ENCODE measurements around the gene COL13A1. TPM values are rescaled to one million over a fixed set of nuclear protein-coding genes. Genes with fewer than 3 reads are reported as not detected.

The COL13A1 gene
- total and polyA plus RNA-seq, 2 donors (not counting 1 experiment from before 2014, with no cell fraction given) = 5.7 to 7.4 TPM

GRCh38 chr10:69757206-69757552 lies 44.5 kb upstream of the COL13A1 start:
- Histone ChIP-seq H3K27me3 (ENCODE audit: control insufficient read depth, insufficient read depth, low read length) (peaks cover 7% of the 10 kb centered on the region), H3K36me3 (ENCODE audit: control insufficient read depth, insufficient read depth, low read length) (no peaks in the 10 kb centered on the region), H3K9ac (ENCODE audit: insufficient read depth, low read length) (no peak overlapping the region), H3K4me2 (ENCODE audit: extremely low read depth, insufficient read depth, low read length) (no peak overlapping the region), H4K20me1 (ENCODE audit: control insufficient read depth, extremely low read depth, insufficient read depth, low read length) (no peaks in the 10 kb centered on the region), H2AFZ (ENCODE audit: low read length) (no peak overlapping the region), H3K79me2 (ENCODE audit: control insufficient read depth, insufficient read depth, low read length) (no peaks in the 10 kb centered on the region), H3K9me3 (ENCODE audit: control insufficient read depth, insufficient read depth, low read depth, low read length) (no peaks in the 10 kb centered on the region), H3K4me3 (replicated peaks in 1 of 4; ENCODE audit: control extremely low read depth in 1 of 4, insufficient read depth in 1 of 4, low read depth in 3 of 4, low read length in 4 of 4) (no peak overlapping the region), H3K4me1 (ENCODE audit: control insufficient read depth, extremely low read depth, insufficient read depth, low read length) (peaks cover 3% of the 10 kb centered on the region), H3K27ac (ENCODE audit: insufficient read depth, low read length) (no peak overlapping the region)
- no peak for DNase-seq (ENCODE audit: low read depth in 2 of 2)
- TF ChIP-seq EZH2 (IDR thresholded peaks at IDR 0.05; ENCODE audit: low read length, missing control alignments) (no peak), CTCF (conservative IDR thresholded peaks at IDR 0.05 in 1 of 2, IDR thresholded peaks at IDR 0.05 in 1 of 2; ENCODE audit: low read depth in 1 of 2, low read length in 2 of 2) (no peak)

GRCh38 chr10:69757553-69758309 lies 44.0 kb upstream of the COL13A1 start:
- no peak overlapping the region for H3K4me3 ChIP-seq (replicated peaks in 1 of 4; ENCODE audit: control extremely low read depth in 1 of 4, insufficient read depth in 1 of 4, low read depth in 3 of 4, low read length in 4 of 4)
- peaks cover 3% of the 10 kb centered on the region for H3K4me1 ChIP-seq (ENCODE audit: control insufficient read depth, extremely low read depth, insufficient read depth, low read length)
- no peak overlapping the region for H3K27ac ChIP-seq (ENCODE audit: insufficient read depth, low read length)
- H2AFZ ChIP-seq (ENCODE audit: low read length) = no peak overlapping the region
- no peak overlapping the region for H3K4me2 ChIP-seq (ENCODE audit: extremely low read depth, insufficient read depth, low read length)
- no peak overlapping the region for H3K9ac ChIP-seq (ENCODE audit: insufficient read depth, low read length)
- TF ChIP-seq CTCF (conservative IDR thresholded peaks at IDR 0.05 in 1 of 2, IDR thresholded peaks at IDR 0.05 in 1 of 2; ENCODE audit: low read depth in 1 of 2, low read length in 2 of 2) (no peak), EZH2 (IDR thresholded peaks at IDR 0.05; ENCODE audit: low read length, missing control alignments) (no peak)
- H3K79me2 ChIP-seq (ENCODE audit: control insufficient read depth, insufficient read depth, low read length) = no peaks in the 10 kb centered on the region
- peak; percentile 62 to 63 for DNase-seq (ENCODE audit: low read depth in 2 of 2)
- peaks cover 7% of the 10 kb centered on the region for H3K27me3 ChIP-seq (ENCODE audit: control insufficient read depth, insufficient read depth, low read length)
- no peaks in the 10 kb centered on the region for H3K36me3 ChIP-seq (ENCODE audit: control insufficient read depth, insufficient read depth, low read length)
- H3K9me3 ChIP-seq (ENCODE audit: control insufficient read depth, insufficient read depth, low read depth, low read length) = no peaks in the 10 kb centered on the region
- no peaks in the 10 kb centered on the region for H4K20me1 ChIP-seq (ENCODE audit: control insufficient read depth, extremely low read depth, insufficient read depth, low read length)

- no peak overlapping the region for H3K4me2 ChIP-seq (ENCODE audit: extremely low read depth, insufficient read depth, low read length)
- H3K4me3 ChIP-seq (replicated peaks in 1 of 4; ENCODE audit: control extremely low read depth in 1 of 4, insufficient read depth in 1 of 4, low read depth in 3 of 4, low read length in 4 of 4) = no peak overlapping the region
These were observed 43.4 kb upstream of the COL13A1 start for GRCh38 chr10:69758310-69758728.

More at GRCh38 chr10:69758310-69758728, 43.4 kb upstream of the COL13A1 start:
- no peak for TF ChIP-seq CTCF (conservative IDR thresholded peaks at IDR 0.05 in 1 of 2, IDR thresholded peaks at IDR 0.05 in 1 of 2; ENCODE audit: low read depth in 1 of 2, low read length in 2 of 2)
- no peak overlapping the region for H3K27ac ChIP-seq (ENCODE audit: insufficient read depth, low read length)
- H3K9me3 ChIP-seq (ENCODE audit: control insufficient read depth, insufficient read depth, low read depth, low read length) = no peaks in the 10 kb centered on the region
- H2AFZ ChIP-seq (ENCODE audit: low read length) = no peak overlapping the region
- H3K36me3 ChIP-seq (ENCODE audit: control insufficient read depth, insufficient read depth, low read length) = no peaks in the 10 kb centered on the region
- H3K9ac ChIP-seq (ENCODE audit: insufficient read depth, low read length) = no peak overlapping the region
- H3K27me3 ChIP-seq (ENCODE audit: control insufficient read depth, insufficient read depth, low read length) = peaks cover 7% of the 10 kb centered on the region
- DNase-seq (ENCODE audit: low read depth in 2 of 2) = no peak
- H3K4me1 ChIP-seq (ENCODE audit: control insufficient read depth, extremely low read depth, insufficient read depth, low read length) = peaks cover 3% of the 10 kb centered on the region
- no peaks in the 10 kb centered on the region for H3K79me2 ChIP-seq (ENCODE audit: control insufficient read depth, insufficient read depth, low read length)
- no peaks in the 10 kb centered on the region for H4K20me1 ChIP-seq (ENCODE audit: control insufficient read depth, extremely low read depth, insufficient read depth, low read length)
